HG02981 (cell line): ENCODE results near the gene LYPLA2.
"Not testable (repeated sequence)": the region's sequence is repeated elsewhere in the genome, so short reads cannot be mapped to it uniquely, and the experiment has no call there.

Source experiments
- ATAC-seq: cut with Tn5 transposase; IDR thresholded peaks from one replicate; pipeline ENCODE4 v1.9.1; 2021; ENCODE audit warnings: mild to moderate bottlenecking, moderate library complexity; ENCODE audit not compliant: unreplicated experiment

The LYPLA2 gene

DNA sequence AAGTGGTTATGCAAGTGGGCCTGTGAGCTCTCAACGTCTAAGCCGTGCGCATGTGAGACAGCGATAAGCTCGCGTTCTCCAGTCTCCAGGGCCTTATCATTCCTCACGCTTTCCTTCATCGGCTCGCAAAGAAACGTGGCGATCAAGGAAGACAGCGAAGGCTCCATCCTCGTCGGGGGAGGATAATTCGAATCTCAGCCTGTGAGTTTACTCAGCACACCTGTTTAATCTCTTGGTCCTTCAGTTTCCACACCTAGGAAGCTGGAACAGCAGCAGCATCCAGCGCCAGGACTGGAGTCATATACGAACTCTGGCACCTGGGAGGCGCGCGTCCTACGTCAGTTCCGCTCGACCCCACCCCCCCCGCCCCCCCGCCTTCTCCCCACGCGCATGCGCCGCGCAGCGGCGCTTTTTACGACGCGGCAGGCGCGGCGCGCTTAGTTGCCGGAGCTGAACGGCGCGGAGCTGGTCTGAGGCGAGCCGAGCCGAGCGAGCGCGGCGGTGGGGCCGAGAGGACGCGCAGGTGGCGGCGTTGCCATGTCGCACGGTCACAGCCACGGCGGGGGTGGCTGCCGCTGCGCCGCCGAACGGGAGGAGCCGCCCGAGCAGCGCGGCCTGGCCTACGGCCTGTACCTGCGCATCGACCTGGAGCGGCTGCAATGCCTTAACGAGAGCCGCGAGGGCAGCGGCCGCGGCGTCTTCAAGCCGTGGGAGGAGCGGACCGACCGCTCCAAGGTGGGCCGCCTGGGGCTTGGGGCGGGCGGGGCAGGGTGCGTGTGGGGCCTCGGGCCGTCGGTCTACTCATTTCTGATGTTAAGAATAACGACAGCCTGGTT is 12.7 kb upstream of the LYPLA2 start, which contains the start of gene PITHD1:
Gene PITHD1 (plus strand): TSS at position 440 of the 836 bp plus-strand sequence. CDS start 98 bp downstream, at position 538.
- ATAC-seq, result peak; percentile 71

GRCh38 chr1:23779826-23780371 is 11.0 kb upstream of the LYPLA2 start:
- ATAC-seq, result no peak

GRCh38 chr1:23783141-23783540 is 7.8 kb upstream of the LYPLA2 start:
- not testable (repeated sequence) for ATAC-seq

- ATAC-seq, result no peak
These were observed 6.1 kb upstream of the LYPLA2 start for GRCh38 chr1:23784846-23785245.

GRCh38 chr1:23787701-23788100 is 3.2 kb upstream of the LYPLA2 start:
- ATAC-seq, result no peak

GRCh38 chr1:23788695-23789094 is 2.2 kb upstream of the LYPLA2 start:
- no peak for ATAC-seq

- no peak for ATAC-seq
These were observed 637 bp downstream of the LYPLA2 start for GRCh38 chr1:23791516-23792047.

DNA sequence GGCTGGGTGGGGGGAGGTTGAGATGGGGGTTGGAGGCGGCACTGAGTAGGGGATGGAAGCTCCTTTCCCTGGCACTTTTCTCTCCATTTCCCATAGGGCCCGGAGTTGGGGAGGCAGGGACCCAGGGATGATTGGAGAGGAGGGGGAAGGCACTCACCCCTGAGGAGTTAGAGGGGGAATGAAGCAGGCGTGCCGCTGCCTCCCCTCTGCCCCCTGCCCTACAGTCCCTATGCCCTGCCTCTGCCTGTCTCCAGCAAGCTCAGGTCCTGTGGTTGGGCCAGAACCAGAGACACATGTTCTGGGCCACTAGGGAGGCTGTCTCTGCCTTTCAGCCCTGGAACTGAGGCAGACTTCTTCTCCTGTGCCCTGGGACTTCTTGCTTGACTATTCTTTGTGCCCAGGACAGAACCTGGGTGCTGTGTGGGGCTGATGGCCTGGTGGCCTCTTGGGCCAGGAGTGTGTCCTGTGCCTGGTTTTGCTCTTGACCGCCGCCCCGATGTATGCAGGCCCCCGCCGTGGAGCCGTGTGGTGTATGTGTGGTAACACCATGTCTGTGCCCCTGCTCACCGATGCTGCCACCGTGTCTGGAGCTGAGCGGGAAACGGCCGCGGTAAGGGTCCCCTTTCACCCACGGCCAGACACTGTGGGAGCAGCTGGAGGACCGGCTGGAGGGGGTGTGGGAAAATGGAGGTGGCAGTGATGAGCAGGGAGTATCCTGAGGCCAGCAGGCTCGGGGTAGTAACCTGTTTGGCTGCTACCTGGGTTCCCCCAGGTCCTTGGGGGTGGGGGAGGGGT is 1.4 kb downstream of the LYPLA2 start:
- no peak for ATAC-seq

DNA sequence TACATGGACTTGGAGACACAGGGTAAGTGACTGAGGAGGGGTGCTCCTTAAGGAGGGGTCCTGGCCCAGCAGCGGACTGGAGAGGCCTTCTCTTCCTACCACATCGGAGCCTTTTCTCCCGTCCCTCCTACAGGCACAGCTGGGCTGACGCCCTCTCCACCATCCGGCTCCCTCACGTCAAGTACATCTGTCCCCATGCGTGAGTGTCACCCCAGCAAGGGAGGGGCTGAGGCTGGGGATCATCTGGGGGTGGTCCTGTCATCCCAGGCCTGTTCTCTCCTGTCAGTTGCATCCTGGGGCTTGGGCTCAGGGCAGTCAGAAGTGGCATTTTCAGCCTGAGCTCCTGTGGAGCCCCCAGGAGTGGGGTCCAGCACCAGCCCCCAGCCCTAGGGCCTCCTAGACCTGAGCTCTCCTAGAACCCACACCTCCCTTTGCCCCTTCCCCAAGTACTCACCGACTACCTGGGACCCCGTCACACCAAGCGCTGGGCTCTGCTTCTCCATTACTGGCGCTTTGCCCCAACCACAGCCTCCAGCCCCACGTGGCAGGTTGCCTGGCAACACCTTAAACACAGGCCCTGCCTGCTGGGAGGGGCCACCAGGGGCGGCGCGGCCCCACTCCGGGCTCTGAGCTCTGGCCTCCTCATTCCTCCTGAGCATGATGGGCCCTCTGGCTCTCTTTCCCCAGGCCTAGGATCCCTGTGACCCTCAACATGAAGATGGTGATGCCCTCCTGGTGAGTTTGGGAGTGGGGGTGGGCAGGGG is 2.3 kb downstream of the LYPLA2 start:
- ATAC-seq, result no peak

GRCh38 chr1:23793861-23794731 is 3.2 kb downstream of the LYPLA2 start:
- no peak for ATAC-seq

DNA sequence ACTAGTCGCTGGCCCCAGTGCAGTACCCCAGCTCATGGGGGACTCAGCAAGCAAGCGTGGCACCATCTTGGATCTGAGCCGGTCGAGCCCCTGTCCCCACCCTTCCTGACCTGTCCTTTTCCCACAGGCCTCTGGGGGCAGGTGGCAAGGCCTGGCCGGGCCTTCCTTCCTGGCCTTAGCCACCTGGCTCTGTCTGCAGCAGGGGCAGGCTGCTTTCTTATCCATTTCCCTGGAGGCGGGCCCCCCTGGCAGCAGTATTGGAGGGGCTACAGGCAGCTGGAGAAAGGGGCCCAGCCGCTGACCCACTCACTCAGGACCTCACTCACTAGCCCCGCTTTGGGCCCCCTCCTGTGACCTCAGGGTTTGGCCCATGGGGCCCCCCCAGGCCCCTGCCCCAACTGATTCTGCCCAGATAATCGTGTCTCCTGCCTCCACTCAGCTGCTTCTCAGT is 3.8 kb downstream of the LYPLA2 start:
- ATAC-seq, result not testable (repeated sequence)

- ATAC-seq, result no peak
These were observed 4.9 kb downstream of the LYPLA2 start for GRCh38 chr1:23795676-23796465.

GRCh38 chr1:23796466-23797271 is 5.7 kb downstream of the LYPLA2 start:
- ATAC-seq, result no peak

GRCh38 chr1:23797478-23798448 is 6.8 kb downstream of the LYPLA2 start:
- no peak for ATAC-seq

- no peak for ATAC-seq
These were observed 7.8 kb downstream of the LYPLA2 start for GRCh38 chr1:23798662-23799142.

DNA sequence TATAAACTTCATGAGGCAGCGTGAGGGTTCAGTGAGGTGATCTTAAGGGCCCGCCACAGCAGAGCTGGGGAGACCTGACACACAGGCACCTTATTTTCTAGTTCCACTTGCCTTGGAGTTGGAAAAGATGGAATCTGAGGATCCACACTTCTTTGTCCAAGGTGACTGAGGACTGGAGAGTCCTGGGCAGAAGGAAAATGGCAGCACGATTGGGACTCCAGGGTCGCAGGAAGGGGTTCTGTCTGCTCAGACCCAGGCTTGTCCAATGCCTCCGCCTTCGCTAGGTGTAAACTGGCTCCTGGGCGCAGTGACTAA is 8.3 kb downstream of the LYPLA2 start:
- no peak for ATAC-seq
